ENCODE data around the gene HADHA.
"Not testable (repeated sequence)": the region's sequence is repeated elsewhere in the genome, so short reads cannot be mapped to it uniquely, and the experiment has no call there.

DNA sequence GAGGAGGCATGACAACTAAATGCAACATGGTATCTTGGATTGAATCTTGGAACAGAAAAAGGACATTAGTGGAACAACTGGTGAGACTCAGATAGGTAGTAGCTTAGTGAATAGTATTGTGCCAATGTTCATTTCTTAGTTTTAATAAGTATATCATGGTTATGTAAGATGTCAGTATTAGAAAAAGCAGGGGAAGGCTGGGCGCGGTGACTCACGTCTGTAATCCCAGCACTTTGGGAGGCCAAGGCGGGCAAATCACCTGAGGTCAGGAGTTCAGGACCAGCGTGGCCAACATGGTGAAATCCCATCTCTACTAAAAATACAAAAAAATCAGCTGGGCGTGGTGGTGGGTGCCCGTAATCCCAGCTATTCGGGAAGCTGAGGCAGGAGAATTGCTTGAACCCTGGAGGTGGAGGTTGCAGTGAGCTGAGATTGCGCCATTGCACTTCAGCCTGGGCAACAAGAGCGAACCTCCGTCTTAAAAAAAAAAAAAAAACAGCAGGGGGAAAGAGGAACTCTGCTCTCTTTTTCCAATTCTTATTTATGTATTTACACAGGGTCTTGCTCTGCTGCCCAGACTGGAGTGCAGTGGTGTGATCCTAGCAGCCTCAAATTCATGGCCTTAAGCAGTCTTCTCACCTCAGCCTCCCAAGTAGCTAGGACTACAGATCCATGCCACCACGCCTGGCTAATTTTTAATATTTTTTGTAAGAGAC, 24.4 kb upstream of the HADHA start:
- TF ChIP-seq, protein P1, sequence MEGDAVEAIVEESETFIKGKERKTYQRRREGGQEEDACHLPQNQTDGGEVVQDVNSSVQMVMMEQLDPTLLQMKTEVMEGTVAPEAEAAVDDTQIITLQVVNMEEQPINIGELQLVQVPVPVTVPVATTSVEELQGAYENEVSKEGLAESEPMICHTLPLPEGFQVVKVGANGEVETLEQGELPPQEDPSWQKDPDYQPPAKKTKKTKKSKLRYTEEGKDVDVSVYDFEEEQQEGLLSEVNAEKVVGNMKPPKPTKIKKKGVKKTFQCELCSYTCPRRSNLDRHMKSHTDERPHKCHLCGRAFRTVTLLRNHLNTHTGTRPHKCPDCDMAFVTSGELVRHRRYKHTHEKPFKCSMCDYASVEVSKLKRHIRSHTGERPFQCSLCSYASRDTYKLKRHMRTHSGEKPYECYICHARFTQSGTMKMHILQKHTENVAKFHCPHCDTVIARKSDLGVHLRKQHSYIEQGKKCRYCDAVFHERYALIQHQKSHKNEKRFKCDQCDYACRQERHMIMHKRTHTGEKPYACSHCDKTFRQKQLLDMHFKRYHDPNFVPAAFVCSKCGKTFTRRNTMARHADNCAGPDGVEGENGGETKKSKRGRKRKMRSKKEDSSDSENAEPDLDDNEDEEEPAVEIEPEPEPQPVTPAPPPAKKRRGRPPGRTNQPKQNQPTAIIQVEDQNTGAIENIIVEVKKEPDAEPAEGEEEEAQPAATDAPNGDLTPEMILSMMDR (IDR thresholded peaks at IDR 0.05; ENCODE audit: low read depth, low read length), result not testable (repeated sequence)
- TF ChIP-seq EZH2phosphoT487 (IDR thresholded peaks at IDR 0.05; ENCODE audit: low read depth), result not testable (repeated sequence)
